ENCODE measurements around the gene PMF1.

PMF1 gene

DNA sequence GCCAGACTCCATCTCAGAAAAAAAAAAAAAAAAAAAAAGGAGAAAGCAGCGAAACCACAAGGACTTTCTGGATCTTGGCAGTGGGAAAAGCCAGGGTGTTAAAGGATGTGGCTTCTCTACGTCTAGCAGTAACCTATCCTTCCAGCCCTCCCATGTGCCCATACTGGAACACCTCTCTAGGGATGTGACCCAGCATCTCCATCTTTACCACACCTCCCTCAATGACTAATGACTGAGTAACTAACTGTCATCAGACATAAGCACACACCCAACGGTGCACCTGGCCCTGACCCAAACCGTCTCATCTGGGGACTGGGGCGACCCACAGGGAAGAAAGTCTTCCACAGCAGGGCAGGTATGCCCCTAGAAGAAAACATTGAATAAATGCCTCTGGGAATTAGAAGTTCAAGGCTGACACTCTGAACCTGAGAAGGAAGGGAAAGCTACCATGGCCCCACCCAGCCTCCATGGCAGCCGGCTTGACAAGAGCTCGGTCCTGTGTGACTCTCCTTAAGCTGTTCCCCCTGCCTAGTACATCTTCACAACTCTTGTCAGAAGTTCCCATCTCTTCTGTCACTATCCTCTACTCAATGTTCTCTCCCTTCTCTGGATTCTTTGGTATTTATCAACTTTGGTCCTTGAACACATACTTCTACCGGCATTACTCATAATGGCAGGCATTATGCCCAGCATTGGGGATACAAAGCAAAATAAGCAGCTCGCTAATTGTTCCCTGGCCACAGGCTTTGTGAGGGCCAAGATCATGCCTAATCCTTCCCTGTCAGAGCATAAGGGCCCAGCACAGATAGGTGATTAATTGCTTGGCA lies 49.9 kb downstream of the PMF1 start:
- no peak overlapping the region for H3K4me3 ChIP-seq (ENCODE audit: low read depth, low read length)

- no peak overlapping the region for H3K4me3 ChIP-seq (ENCODE audit: low read depth, low read length)
Measured at GRCh38 chr1:156263288-156263655, 50.5 kb downstream of the PMF1 start.

- no peak overlapping the region for H3K4me3 ChIP-seq (ENCODE audit: low read depth, low read length)
Measured at GRCh38 chr1:156266051-156266450, 53.2 kb downstream of the PMF1 start.

DNA sequence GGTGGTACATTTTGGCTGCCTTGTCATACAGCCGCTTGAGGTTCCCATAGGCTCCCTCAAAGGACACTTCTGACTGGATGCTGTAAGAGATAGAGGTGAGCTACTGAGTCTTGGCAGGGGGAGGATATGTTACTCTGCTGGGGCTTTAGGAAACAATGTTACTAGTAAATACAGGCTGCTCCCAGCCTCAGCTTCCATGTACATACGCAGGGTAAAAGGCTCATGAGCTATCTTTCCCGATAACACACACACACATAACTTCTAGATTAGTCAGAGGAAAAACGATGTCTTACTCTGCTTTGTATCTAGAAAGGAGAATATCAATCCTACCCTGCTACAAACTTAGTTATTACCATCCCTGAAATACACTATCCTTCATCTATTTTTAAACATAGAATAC lies 55.5 kb downstream of the PMF1 start:
- H3K4me3 ChIP-seq (ENCODE audit: low read depth, low read length): no peak overlapping the region

DNA sequence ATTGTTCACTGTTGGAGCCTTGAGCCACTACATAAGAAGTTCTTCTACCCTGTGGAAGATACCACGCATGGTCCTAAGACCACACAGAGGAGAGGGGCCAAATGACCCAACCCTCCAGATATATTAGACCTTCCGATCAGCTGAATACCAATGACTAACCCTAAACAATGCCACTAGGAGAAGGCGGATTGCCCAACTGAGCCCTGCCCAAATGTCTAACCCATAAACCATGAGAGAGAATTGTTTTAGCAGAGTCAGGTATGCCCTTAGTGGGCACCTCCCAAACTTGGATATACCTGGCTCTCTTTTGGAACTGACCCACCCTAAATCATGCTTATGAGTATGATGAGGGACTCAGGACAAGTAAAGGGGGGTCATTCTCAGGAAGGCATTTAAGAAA lies 57.5 kb downstream of the PMF1 start:
- H3K4me3 ChIP-seq (ENCODE audit: low read depth, low read length): no peak overlapping the region

DNA sequence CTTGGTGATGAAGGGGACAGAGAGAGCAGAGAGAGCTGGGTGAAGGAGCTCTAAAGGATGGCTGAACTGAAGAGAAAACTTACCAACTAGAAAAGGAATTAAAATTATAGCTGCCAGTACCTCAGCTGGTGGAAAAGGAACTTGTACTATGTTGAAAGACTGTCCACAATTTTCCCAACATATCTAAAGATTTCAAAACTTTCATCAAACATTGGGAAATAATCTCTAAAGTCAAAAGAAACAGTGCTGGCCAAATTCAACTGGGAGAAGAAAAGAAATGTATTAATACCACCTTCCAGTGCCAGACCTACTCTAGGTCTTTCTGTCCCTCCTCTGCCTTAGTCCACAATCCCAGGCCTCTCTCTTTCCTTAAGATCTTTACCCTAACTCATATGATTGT lies 63.7 kb downstream of the PMF1 start:
- H3K4me3 ChIP-seq (ENCODE audit: low read depth, low read length): no peak overlapping the region

DNA sequence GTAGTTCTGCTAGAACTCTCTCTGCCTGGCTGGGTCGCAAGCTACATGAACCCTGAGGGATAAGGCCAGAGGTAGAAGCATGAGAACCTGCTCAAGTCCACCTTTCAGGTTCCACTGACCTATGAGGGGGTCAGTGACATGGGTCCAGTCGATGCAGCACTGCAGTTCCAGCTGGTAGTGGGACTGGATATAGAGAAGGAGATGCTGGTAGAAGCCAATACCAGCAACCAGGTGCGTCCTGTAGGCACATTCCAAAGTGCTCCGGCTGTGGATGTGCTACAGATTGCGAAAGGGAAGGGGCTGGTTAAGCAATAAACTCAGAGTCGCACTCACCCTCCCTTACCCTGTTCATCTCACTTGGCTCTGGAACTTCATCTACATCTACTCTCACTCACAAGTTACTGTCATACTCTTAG lies 64.2 kb downstream of the PMF1 start:
- H3K4me3 ChIP-seq (ENCODE audit: low read depth, low read length): no peak overlapping the region

DNA sequence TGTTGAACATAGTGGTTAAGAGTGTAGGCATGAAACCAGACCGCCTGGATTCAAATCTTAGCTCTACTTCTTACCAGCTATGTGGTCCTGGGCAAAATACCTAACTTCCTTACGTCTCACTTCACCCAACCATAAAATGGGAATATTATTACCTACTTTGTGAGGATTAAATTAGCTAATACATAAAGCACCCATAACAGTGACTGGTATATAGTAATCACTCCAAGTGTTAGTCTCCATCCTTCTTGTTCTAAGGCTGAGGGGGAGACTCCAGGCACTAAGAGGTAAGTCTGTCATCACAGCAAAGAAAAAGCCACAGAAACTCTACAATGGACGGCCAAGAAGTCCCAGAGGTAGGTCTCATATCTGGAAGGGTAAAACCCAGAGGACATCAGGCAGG lies 67.0 kb downstream of the PMF1 start:
- H3K4me3 ChIP-seq (ENCODE audit: low read depth, low read length): no peak overlapping the region

DNA sequence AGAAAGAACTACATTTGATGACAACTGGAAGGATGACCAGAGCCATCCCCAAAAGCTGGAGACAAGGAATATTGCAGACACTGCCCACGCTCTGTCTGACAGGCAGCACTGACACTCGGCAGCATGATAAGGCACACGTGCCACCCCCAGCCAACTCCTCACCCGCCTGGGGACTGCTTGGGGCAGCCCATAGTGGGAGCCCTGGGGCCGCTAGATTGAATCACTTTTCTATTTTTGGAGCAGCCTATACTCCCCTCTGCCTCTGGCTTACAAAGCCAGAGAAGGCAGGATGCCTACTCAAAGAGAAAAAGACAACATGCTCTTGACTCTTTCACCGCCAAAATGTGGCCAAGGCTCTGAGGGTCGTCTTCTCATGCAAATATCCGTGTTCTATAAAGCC lies 68.5 kb downstream of the PMF1 start:
- peak overlapping the region; percentile 88 for H3K4me3 ChIP-seq (ENCODE audit: low read depth, low read length)

GRCh38 chr1:156281693-156282478 lies 69.1 kb downstream of the PMF1 start:
- H3K4me3 ChIP-seq (ENCODE audit: low read depth, low read length): peak overlapping the region; percentile 88

DNA sequence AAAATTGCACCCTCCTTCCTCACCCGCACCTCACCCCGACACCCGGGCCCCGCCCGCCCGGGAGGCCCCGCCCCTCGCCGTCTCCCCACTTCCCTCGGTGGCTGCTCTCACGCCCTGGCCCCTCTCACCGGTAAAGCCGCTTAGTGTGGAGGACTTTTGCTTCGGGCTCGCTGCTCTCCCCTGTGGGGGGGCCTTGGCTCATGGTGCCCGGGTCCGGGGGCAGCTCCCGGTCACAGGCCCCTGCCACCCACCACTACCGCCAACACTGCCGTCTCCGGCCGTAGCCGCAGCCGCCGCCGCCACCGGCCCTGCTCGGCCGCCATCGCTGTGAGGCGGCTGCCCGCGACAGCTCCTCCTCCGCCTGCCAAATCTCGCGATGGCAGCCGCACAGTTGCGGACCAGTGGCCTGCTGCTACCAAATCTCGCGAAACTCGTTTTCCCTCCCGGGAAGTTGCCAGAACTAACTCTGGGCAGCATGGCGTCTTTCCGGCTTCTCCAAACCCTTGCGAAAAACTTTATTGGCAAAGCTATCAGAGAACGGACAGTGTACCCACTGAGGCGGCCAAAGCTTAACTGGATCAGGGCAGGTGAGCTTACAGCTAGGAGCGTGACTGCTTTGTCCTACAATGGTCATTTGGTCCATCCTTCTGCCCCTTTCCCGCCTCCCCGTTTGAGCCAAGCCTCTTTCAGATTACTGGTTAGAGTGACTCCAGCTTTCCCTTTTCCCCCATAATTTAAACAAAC lies 69.8 kb downstream of the PMF1 start, which contains the start of gene SMG5:
Gene SMG5, minus strand, starts transcription at position 347 of the 744 bp plus-strand sequence. Its CDS starts 145 bp downstream, at position 202.
- peak within 1 kb of the TSS; percentile 88 for H3K4me3 ChIP-seq (ENCODE audit: low read depth, low read length)

DNA sequence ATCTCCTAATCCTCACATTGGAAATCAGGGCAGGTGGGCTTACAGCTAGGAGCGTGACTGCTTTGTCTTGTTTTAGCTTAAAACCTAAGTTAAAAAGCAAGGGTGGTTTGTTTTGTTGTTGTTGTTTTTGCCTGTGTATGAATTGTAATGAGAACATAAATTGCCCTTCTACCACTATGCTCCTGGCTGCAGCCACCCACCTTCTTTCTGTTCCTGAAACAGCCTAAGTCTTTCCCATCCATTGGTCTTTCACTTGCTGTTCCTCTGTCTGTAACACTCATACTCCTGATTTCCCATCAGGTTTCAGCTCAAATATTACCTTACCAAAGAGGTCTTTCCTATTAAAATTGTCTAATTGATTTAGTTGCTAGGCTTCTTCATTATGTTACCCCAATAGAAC lies 70.7 kb downstream of the PMF1 start:
- peak overlapping the region; percentile 88 for H3K4me3 ChIP-seq (ENCODE audit: low read depth, low read length)

DNA sequence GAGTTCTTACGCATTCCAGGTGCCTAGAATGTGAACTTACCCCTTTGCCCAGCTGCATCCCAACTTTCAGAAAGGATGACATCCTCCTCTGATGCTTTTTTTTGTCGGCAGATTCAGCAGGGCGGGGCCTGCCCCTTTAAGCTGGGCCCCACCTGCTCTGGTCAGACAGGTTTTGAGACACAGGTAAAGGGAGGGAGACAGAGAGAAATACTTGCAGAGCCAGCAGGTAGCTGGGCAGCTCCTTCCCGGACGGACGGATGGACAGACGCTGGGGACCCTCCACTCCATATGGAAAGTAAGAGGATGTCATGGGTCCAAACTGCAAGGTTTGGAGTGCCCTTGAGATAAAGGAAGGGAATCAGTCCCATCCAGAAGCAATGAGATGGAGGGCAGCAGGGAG lies 71.3 kb downstream of the PMF1 start, which contains the start of gene TMEM79:
Gene TMEM79, plus strand, starts transcription at position 214 of the 400 bp plus-strand sequence. CDS start 902 bp downstream, outside the sequence.
- H3K4me3 ChIP-seq (ENCODE audit: low read depth, low read length): peak within 1 kb of the TSS; percentile 88

- H3K4me3 ChIP-seq (ENCODE audit: low read depth, low read length): no peak overlapping the region
Measured at GRCh38 chr1:156284757-156285156, 72.0 kb downstream of the PMF1 start.

DNA sequence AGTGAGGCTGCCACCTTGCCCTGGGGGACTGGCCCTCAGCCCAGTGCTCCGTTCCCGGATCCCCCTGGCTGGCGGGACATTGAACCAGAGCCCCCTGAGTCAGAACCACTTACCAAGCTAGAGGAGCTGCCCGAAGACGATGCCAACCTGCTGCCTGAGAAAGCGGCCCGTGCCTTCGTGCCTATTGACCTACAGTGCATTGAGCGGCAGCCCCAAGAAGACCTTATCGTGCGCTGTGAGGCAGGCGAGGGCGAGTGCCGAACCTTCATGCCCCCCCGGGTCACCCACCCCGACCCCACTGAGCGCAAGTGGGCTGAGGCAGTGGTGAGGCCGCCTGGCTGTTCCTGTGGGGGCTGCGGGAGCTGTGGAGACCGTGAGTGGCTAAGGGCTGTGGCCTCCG lies 72.6 kb downstream of the PMF1 start:
- H3K4me3 ChIP-seq (ENCODE audit: low read depth, low read length): no peak overlapping the region

DNA sequence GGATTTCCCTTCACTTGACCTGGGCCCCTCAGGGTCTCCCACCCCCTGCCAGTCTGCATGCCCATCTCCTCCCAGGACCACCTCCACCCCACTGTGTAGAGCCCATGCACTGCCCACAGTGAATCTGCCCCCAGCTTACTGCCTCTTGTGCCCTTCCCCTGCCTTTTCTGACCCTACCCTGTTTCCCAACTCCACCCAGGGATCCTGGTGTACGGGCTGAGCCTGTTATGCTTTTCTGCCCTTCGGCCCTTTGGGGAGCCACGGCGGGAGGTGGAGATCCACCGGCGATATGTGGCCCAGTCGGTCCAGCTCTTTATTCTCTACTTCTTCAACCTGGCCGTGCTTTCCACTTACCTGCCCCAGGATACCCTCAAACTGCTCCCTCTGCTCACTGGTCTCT lies 73.3 kb downstream of the PMF1 start:
- no peak overlapping the region for H3K4me3 ChIP-seq (ENCODE audit: low read depth, low read length)

Measured in iPS-11a (cell line).